Measurements from ENCODE around the gene TPR. TPM values are rescaled to one million over a fixed set of nuclear protein-coding genes. Genes with fewer than 3 reads are reported as not detected.

The TPR gene
- total and polyA plus RNA-seq, 9 donors, result 49.8 to 73.8 (median 57.9) TPM

- no peaks in the 10 kb centered on the region for H3K9me3 ChIP-seq (replicated peaks; ENCODE audit: control insufficient read depth, low read depth, low read length)
- H3K4me1 ChIP-seq (ENCODE audit: control insufficient read depth, insufficient read depth, low read length), result no peaks in the 10 kb centered on the region
These were observed 67.6 kb downstream of the TPR start for GRCh38 chr1:186307445-186307844.

GRCh38 chr1:186306533-186306932 lies 68.5 kb downstream of the TPR start:
- no peaks in the 10 kb centered on the region for H3K4me1 ChIP-seq (ENCODE audit: control insufficient read depth, insufficient read depth, low read length)
- no peak for DNase-seq
- H3K36me3 ChIP-seq (ENCODE audit: control insufficient read depth, insufficient read depth, low read length), result no peaks in the 10 kb centered on the region
- no peaks in the 10 kb centered on the region for H3K27me3 ChIP-seq (ENCODE audit: control insufficient read depth, insufficient read depth, low read length)
- H3K9me3 ChIP-seq (replicated peaks; ENCODE audit: control insufficient read depth, low read depth, low read length), result no peaks in the 10 kb centered on the region
- H3K4me3 ChIP-seq (ENCODE audit: low read length), result no peak overlapping the region
- no peak overlapping the region for H3K27ac ChIP-seq (ENCODE audit: low read length)
- no CpG with 5 or more reads among the region's 3 CpGs for WGBS (ENCODE audit: insufficient coverage)

More at GRCh38 chr1:186307445-186307844, 67.6 kb downstream of the TPR start:
- Histone ChIP-seq H3K27me3 (ENCODE audit: control insufficient read depth, insufficient read depth, low read length) (no peaks in the 10 kb centered on the region), H3K27ac (ENCODE audit: low read length) (no peak overlapping the region), H3K36me3 (ENCODE audit: control insufficient read depth, insufficient read depth, low read length) (peaks cover 2% of the 10 kb centered on the region), H3K4me3 (ENCODE audit: low read length) (no peak overlapping the region)
- 92% methylated on average over 5 of the region's 6 CpGs for WGBS (ENCODE audit: insufficient coverage)
- no peak for DNase-seq

GRCh38 chr1:186304982-186305949 lies 69.8 kb downstream of the TPR start:
- no peak overlapping the region for H3K27ac ChIP-seq (ENCODE audit: low read length)
- DNase-seq, result no peak
- H3K4me1 ChIP-seq (ENCODE audit: control insufficient read depth, insufficient read depth, low read length), result no peaks in the 10 kb centered on the region
- H3K4me3 ChIP-seq (ENCODE audit: low read length), result no peak overlapping the region
- no peaks in the 10 kb centered on the region for H3K36me3 ChIP-seq (ENCODE audit: control insufficient read depth, insufficient read depth, low read length)
- H3K27me3 ChIP-seq (ENCODE audit: control insufficient read depth, insufficient read depth, low read length), result no peaks in the 10 kb centered on the region
- no CpG with 5 or more reads among the region's 6 CpGs for WGBS (ENCODE audit: insufficient coverage)
- no peaks in the 10 kb centered on the region for H3K9me3 ChIP-seq (replicated peaks; ENCODE audit: control insufficient read depth, low read depth, low read length)

- no peak overlapping the region for H3K27ac ChIP-seq (ENCODE audit: low read length)
- H3K27me3 ChIP-seq (ENCODE audit: control insufficient read depth, insufficient read depth, low read length), result no peaks in the 10 kb centered on the region
- no peaks in the 10 kb centered on the region for H3K4me1 ChIP-seq (ENCODE audit: control insufficient read depth, insufficient read depth, low read length)
- DNase-seq, result no peak
- no peaks in the 10 kb centered on the region for H3K9me3 ChIP-seq (replicated peaks; ENCODE audit: control insufficient read depth, low read depth, low read length)
- WGBS (ENCODE audit: insufficient coverage), result 89% methylated on average over 1 of the region's 2 CpGs
- no peak overlapping the region for H3K4me3 ChIP-seq (ENCODE audit: low read length)
- H3K36me3 ChIP-seq (ENCODE audit: control insufficient read depth, insufficient read depth, low read length), result no peaks in the 10 kb centered on the region
These were observed 71.1 kb downstream of the TPR start for GRCh38 chr1:186303911-186304310.

GRCh38 chr1:186302381-186302920 lies 72.6 kb downstream of the TPR start:
- no peaks in the 10 kb centered on the region for H3K27me3 ChIP-seq (ENCODE audit: control insufficient read depth, insufficient read depth, low read length)
- H3K27ac ChIP-seq (ENCODE audit: low read length), result no peak overlapping the region
- no peaks in the 10 kb centered on the region for H3K9me3 ChIP-seq (replicated peaks; ENCODE audit: control insufficient read depth, low read depth, low read length)
- no peak for DNase-seq
- H3K4me3 ChIP-seq (ENCODE audit: low read length), result no peak overlapping the region
- no peaks in the 10 kb centered on the region for H3K36me3 ChIP-seq (ENCODE audit: control insufficient read depth, insufficient read depth, low read length)
- no CpG with 5 or more reads among the region's 3 CpGs for WGBS (ENCODE audit: insufficient coverage)
- no peaks in the 10 kb centered on the region for H3K4me1 ChIP-seq (ENCODE audit: control insufficient read depth, insufficient read depth, low read length)

- Histone ChIP-seq H3K27ac (ENCODE audit: low read length) (no peak overlapping the region), H3K27me3 (ENCODE audit: control insufficient read depth, insufficient read depth, low read length) (no peaks in the 10 kb centered on the region), H3K9me3 (replicated peaks; ENCODE audit: control insufficient read depth, low read depth, low read length) (no peaks in the 10 kb centered on the region), H3K36me3 (ENCODE audit: control insufficient read depth, insufficient read depth, low read length) (no peaks in the 10 kb centered on the region), H3K4me3 (ENCODE audit: low read length) (no peak overlapping the region), H3K4me1 (ENCODE audit: control insufficient read depth, insufficient read depth, low read length) (no peaks in the 10 kb centered on the region)
- no peak for DNase-seq
- 91% methylated on average over 5 of the region's 7 CpGs for WGBS (ENCODE audit: insufficient coverage)
These were observed 73.6 kb downstream of the TPR start for GRCh38 chr1:186301448-186301847.

- WGBS (ENCODE audit: insufficient coverage), result 87% methylated on average over 3 of the region's 6 CpGs
- no peak overlapping the region for H3K4me3 ChIP-seq (ENCODE audit: low read length)
- H3K27me3 ChIP-seq (ENCODE audit: control insufficient read depth, insufficient read depth, low read length), result no peaks in the 10 kb centered on the region
- H3K4me1 ChIP-seq (ENCODE audit: control insufficient read depth, insufficient read depth, low read length), result no peaks in the 10 kb centered on the region
- H3K36me3 ChIP-seq (ENCODE audit: control insufficient read depth, insufficient read depth, low read length), result no peaks in the 10 kb centered on the region
- H3K9me3 ChIP-seq (replicated peaks; ENCODE audit: control insufficient read depth, low read depth, low read length), result no peaks in the 10 kb centered on the region
- no peak for DNase-seq
- no peak overlapping the region for H3K27ac ChIP-seq (ENCODE audit: low read length)
These were observed 75.0 kb downstream of the TPR start for GRCh38 chr1:186300056-186300455.

GRCh38 chr1:186299570-186299969 lies 75.5 kb downstream of the TPR start:
- H3K36me3 ChIP-seq (ENCODE audit: control insufficient read depth, insufficient read depth, low read length), result no peaks in the 10 kb centered on the region
- no peaks in the 10 kb centered on the region for H3K4me1 ChIP-seq (ENCODE audit: control insufficient read depth, insufficient read depth, low read length)
- H3K4me3 ChIP-seq (ENCODE audit: low read length), result no peak overlapping the region
- no peak for DNase-seq
- H3K27ac ChIP-seq (ENCODE audit: low read length), result no peak overlapping the region
- no peaks in the 10 kb centered on the region for H3K9me3 ChIP-seq (replicated peaks; ENCODE audit: control insufficient read depth, low read depth, low read length)
- WGBS (ENCODE audit: insufficient coverage), result no CpG with 5 or more reads among the region's 2 CpGs
- no peaks in the 10 kb centered on the region for H3K27me3 ChIP-seq (ENCODE audit: control insufficient read depth, insufficient read depth, low read length)

- Histone ChIP-seq H3K27me3 (ENCODE audit: control insufficient read depth, insufficient read depth, low read length) (no peaks in the 10 kb centered on the region), H3K4me3 (ENCODE audit: low read length) (no peak overlapping the region), H3K27ac (ENCODE audit: low read length) (no peak overlapping the region), H3K36me3 (ENCODE audit: control insufficient read depth, insufficient read depth, low read length) (no peaks in the 10 kb centered on the region), H3K4me1 (ENCODE audit: control insufficient read depth, insufficient read depth, low read length) (no peaks in the 10 kb centered on the region), H3K9me3 (replicated peaks; ENCODE audit: control insufficient read depth, low read depth, low read length) (no peaks in the 10 kb centered on the region)
- WGBS (ENCODE audit: insufficient coverage), result no CpG with 5 or more reads among the region's 1 CpG
- DNase-seq, result no peak
These were observed 76.2 kb downstream of the TPR start for GRCh38 chr1:186298851-186299250.

GRCh38 chr1:186297439-186298045 lies 77.5 kb downstream of the TPR start:
- H3K4me3 ChIP-seq (ENCODE audit: low read length), result no peak overlapping the region
- WGBS (ENCODE audit: insufficient coverage), result no CpG with 5 or more reads among the region's 3 CpGs
- no peak for DNase-seq
- H3K36me3 ChIP-seq (ENCODE audit: control insufficient read depth, insufficient read depth, low read length), result no peaks in the 10 kb centered on the region
- H3K27me3 ChIP-seq (ENCODE audit: control insufficient read depth, insufficient read depth, low read length), result no peaks in the 10 kb centered on the region
- no peaks in the 10 kb centered on the region for H3K9me3 ChIP-seq (replicated peaks; ENCODE audit: control insufficient read depth, low read depth, low read length)
- no peaks in the 10 kb centered on the region for H3K4me1 ChIP-seq (ENCODE audit: control insufficient read depth, insufficient read depth, low read length)
- no peak overlapping the region for H3K27ac ChIP-seq (ENCODE audit: low read length)
